GM12878 (cell line): ENCODE measurements around the gene INO80D. TPM values are rescaled to one million over a fixed set of nuclear protein-coding genes. Genes with fewer than 3 reads are reported as not detected.

Experiments used
- BRCA1 ChIP-seq: IDR thresholded peaks from 2 replicates; pipeline ENCODE4 v1.6.1; 2011; ENCODE audit warnings: low read depth, low read length, improper control_type of control experiment
- GABPA ChIP-seq: IDR thresholded peaks from 2 replicates; pipeline ENCODE4 v1.6.1; 2014; ENCODE audit warnings: antibody characterized with exemption, low read depth, mild to moderate bottlenecking, inconsistent platforms
- GATAD2B ChIP-seq: fragments of 450-650 bp; conservative IDR thresholded peaks from 2 replicates; pipeline ENCODE4 v1.6.1; 2017; ENCODE audit warnings: low read depth, mild to moderate bottlenecking, moderate library complexity
- HDAC2 ChIP-seq: fragments of 200-600 bp; sonication (generic); IDR thresholded peaks from 2 replicates; pipeline ENCODE4 v1.6.1; 2017
- JUND ChIP-seq: IDR thresholded peaks from 2 replicates; pipeline ENCODE4 v1.6.1; 2012; ENCODE audit warnings: low read depth, mild to moderate bottlenecking, low read length, improper control_type of control experiment, moderate library complexity
- LARP7 ChIP-seq: fragments of 450-650 bp; IDR thresholded peaks from 2 replicates; pipeline ENCODE4 v1.6.1; 2017; ENCODE audit warnings: mild to moderate bottlenecking
- MEF2A ChIP-seq: IDR thresholded peaks from 2 replicates; pipeline ENCODE4 v1.6.1; 2011; ENCODE audit warnings: low read depth, mild to moderate bottlenecking, low read length, moderate library complexity; ENCODE audit not compliant: insufficient read depth
- MXI1 ChIP-seq: fragments of 150-350 bp; IDR thresholded peaks from 2 replicates; pipeline ENCODE4 v1.6.1; 2011; ENCODE audit warnings: low read depth, mild to moderate bottlenecking, inconsistent platforms, low read length, improper control_type of control experiment
- NFYB ChIP-seq: IDR thresholded peaks from 2 replicates; pipeline ENCODE4 v1.6.1; 2011; ENCODE audit warnings: low read depth, mild to moderate bottlenecking, low read length, improper control_type of control experiment, moderate library complexity; ENCODE audit not compliant: insufficient read depth
- NR2C1 ChIP-seq: fragments of 450-650 bp; IDR thresholded peaks from 2 replicates; pipeline ENCODE4 v1.6.1; 2017; ENCODE audit warnings: antibody characterized with exemption, mild to moderate bottlenecking, moderate library complexity
- POLR2A ChIP-seq: IDR thresholded peaks from 2 replicates; pipeline ENCODE4 v1.6.1; 2011; ENCODE audit warnings: low read depth, mild to moderate bottlenecking, low read length
- RAD51 ChIP-seq: fragments of 450-650 bp; IDR thresholded peaks from 2 replicates; pipeline ENCODE4 v1.6.1; 2016; ENCODE audit warnings: moderate library complexity, mild to moderate bottlenecking, inconsistent platforms
- TAF1 ChIP-seq: IDR thresholded peaks from 2 replicates; pipeline ENCODE4 v1.6.1; 2011; ENCODE audit warnings: mild to moderate bottlenecking, low read depth, low read length, borderline replicate concordance
- TARDBP ChIP-seq: IDR thresholded peaks from 2 replicates; pipeline ENCODE4 v1.6.1; 2016; ENCODE audit warnings: borderline replicate concordance
- TBL1XR1 ChIP-seq: IDR thresholded peaks from 2 replicates; pipeline ENCODE4 v1.6.1; 2012; ENCODE audit warnings: low read depth, low read length, improper control_type of control experiment
- ZNF384 ChIP-seq: IDR thresholded peaks from 2 replicates; pipeline ENCODE4 v1.6.1; 2012; ENCODE audit warnings: low read depth, mild to moderate bottlenecking, low read length, improper control_type of control experiment, borderline replicate concordance
- polyA plus RNA-seq, 11 experiments: library from polyadenylated mRNA; depleted of rRNA in 4 of 11; unstranded in 6 of 11; stranded (reverse) in 5 of 11; fragments of >200 nt; fragmentation: Nextera tagmentation in 4 of 11; fragmentation: Illumina TruSeq in 1 of 11; extraction: Ambion mirVana in 4 of 11; extraction: Trizol in 1 of 11; gene quantifications; 1 replicate in 1 of 11; 2 replicates in 10 of 11; pipeline versions ENCODE4 v1.2.1 to v1.2.3, GENCODE V29; 2011 to 2016; ENCODE audit warnings: inconsistent platforms in 2 of 11, missing spikeins in 2 of 11, low read depth in 1 of 11
- total RNA-seq, 4 experiments: library from RNA; depleted of rRNA in 3 of 4; stranded (reverse); fragments of >200 nt in 3 of 4; fragmentation: Illumina TruSeq in 1 of 4; extraction: Trizol in 1 of 4; gene quantifications; 2 replicates each; pipeline versions ENCODE4 v1.2.1 to v1.2.3, GENCODE V29; 2013 to 2021
- TF ChIP-seq, protein P1 (sequence below): fragments of 150-350 bp; IDR thresholded peaks from 2 replicates; pipeline ENCODE4 v1.6.1; 2016; ENCODE audit warnings: low read depth, low read length
- TF ChIP-seq, protein P2 (sequence below): IDR thresholded peaks from 2 replicates; pipeline ENCODE4 v1.6.1; 2011; ENCODE audit warnings: mild to moderate bottlenecking, low read depth, low read length, moderate library complexity; ENCODE audit not compliant: insufficient replicate concordance
- TF ChIP-seq, protein P3 (sequence below): IDR thresholded peaks from 2 replicates; pipeline ENCODE4 v1.6.1; 2011; ENCODE audit warnings: borderline replicate concordance, low read depth, mild to moderate bottlenecking, moderate library complexity, mixed read lengths, low read length; ENCODE audit not compliant: insufficient read depth; ENCODE audit errors: extremely low read length
- TF ChIP-seq, protein P4 (sequence below): fragments of 450-650 bp; IDR thresholded peaks from 2 replicates; pipeline ENCODE4 v1.6.1; 2017; ENCODE audit warnings: low read depth, mild to moderate bottlenecking, moderate library complexity
- TF ChIP-seq, protein P5 (sequence below): fragments of 450-650 bp; IDR thresholded peaks from 2 replicates; pipeline ENCODE4 v1.6.1; 2016; ENCODE audit warnings: mild to moderate bottlenecking, moderate library complexity, borderline replicate concordance

The INO80D gene
- total and polyA plus RNA-seq, 10 of the 15 experiments (the other 5 are each of a cell fraction or from before 2014, with no cell fraction given): 0.73 to 16.3 (median 4.7) TPM

DNA sequence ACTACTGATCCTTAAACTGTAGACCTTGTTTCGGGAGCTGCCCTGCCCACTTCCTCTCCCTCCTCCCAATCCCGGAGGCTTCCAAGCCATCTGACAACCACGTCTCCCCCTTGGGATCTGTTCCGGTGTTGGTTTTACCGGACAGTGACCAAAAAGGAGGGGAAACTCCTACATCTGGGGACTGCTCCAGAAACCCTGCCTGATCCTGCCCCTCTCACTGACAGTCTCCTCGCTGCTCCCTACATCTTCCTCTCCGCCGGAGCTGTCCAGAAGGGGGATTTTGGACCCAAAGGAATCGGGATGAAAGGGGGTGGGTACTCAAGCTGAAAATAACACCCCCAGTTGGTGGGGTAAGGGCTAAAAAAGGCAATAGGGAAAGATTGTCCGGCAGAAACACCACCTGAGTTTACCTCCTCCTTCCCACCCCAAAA, 1.5 kb downstream of the INO80D start (continued):
- TF ChIP-seq, protein P1, sequence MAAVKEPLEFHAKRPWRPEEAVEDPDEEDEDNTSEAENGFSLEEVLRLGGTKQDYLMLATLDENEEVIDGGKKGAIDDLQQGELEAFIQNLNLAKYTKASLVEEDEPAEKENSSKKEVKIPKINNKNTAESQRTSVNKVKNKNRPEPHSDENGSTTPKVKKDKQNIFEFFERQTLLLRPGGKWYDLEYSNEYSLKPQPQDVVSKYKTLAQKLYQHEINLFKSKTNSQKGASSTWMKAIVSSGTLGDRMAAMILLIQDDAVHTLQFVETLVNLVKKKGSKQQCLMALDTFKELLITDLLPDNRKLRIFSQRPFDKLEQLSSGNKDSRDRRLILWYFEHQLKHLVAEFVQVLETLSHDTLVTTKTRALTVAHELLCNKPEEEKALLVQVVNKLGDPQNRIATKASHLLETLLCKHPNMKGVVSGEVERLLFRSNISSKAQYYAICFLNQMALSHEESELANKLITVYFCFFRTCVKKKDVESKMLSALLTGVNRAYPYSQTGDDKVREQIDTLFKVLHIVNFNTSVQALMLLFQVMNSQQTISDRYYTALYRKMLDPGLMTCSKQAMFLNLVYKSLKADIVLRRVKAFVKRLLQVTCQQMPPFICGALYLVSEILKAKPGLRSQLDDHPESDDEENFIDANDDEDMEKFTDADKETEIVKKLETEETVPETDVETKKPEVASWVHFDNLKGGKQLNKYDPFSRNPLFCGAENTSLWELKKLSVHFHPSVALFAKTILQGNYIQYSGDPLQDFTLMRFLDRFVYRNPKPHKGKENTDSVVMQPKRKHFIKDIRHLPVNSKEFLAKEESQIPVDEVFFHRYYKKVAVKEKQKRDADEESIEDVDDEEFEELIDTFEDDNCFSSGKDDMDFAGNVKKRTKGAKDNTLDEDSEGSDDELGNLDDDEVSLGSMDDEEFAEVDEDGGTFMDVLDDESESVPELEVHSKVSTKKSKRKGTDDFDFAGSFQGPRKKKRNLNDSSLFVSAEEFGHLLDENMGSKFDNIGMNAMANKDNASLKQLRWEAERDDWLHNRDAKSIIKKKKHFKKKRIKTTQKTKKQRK: no peak
- TF ChIP-seq HDAC2 (no peak), MXI1 (0 out of 2 replicates have a peak, but pooled peaks have one; percentile 25), POLR2A (no peak), JUND (no peak), ZNF384 (no peak), TARDBP (no peak), GATAD2B (no peak), LARP7 (no peak), RAD51 (no peak), TBL1XR1 (no peak), NR2C1 (no peak), BRCA1 (no peak), MEF2A (no peak), GABPA (no peak), TAF1 (no peak), NFYB (no peak)
- TF ChIP-seq, protein P2, sequence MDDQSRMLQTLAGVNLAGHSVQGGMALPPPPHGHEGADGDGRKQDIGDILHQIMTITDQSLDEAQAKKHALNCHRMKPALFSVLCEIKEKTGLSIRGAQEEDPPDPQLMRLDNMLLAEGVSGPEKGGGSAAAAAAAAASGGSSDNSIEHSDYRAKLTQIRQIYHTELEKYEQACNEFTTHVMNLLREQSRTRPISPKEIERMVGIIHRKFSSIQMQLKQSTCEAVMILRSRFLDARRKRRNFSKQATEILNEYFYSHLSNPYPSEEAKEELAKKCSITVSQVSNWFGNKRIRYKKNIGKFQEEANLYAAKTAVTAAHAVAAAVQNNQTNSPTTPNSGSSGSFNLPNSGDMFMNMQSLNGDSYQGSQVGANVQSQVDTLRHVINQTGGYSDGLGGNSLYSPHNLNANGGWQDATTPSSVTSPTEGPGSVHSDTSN: no peak
- TF ChIP-seq, protein P3, sequence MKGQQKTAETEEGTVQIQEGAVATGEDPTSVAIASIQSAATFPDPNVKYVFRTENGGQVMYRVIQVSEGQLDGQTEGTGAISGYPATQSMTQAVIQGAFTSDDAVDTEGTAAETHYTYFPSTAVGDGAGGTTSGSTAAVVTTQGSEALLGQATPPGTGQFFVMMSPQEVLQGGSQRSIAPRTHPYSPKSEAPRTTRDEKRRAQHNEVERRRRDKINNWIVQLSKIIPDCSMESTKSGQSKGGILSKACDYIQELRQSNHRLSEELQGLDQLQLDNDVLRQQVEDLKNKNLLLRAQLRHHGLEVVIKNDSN: no peak
- TF ChIP-seq, protein P4, sequence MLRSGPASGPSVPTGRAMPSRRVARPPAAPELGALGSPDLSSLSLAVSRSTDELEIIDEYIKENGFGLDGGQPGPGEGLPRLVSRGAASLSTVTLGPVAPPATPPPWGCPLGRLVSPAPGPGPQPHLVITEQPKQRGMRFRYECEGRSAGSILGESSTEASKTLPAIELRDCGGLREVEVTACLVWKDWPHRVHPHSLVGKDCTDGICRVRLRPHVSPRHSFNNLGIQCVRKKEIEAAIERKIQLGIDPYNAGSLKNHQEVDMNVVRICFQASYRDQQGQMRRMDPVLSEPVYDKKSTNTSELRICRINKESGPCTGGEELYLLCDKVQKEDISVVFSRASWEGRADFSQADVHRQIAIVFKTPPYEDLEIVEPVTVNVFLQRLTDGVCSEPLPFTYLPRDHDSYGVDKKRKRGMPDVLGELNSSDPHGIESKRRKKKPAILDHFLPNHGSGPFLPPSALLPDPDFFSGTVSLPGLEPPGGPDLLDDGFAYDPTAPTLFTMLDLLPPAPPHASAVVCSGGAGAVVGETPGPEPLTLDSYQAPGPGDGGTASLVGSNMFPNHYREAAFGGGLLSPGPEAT: peak; percentile 50; the same call in 1 of the 2 replicates
- TF ChIP-seq, protein P5, sequence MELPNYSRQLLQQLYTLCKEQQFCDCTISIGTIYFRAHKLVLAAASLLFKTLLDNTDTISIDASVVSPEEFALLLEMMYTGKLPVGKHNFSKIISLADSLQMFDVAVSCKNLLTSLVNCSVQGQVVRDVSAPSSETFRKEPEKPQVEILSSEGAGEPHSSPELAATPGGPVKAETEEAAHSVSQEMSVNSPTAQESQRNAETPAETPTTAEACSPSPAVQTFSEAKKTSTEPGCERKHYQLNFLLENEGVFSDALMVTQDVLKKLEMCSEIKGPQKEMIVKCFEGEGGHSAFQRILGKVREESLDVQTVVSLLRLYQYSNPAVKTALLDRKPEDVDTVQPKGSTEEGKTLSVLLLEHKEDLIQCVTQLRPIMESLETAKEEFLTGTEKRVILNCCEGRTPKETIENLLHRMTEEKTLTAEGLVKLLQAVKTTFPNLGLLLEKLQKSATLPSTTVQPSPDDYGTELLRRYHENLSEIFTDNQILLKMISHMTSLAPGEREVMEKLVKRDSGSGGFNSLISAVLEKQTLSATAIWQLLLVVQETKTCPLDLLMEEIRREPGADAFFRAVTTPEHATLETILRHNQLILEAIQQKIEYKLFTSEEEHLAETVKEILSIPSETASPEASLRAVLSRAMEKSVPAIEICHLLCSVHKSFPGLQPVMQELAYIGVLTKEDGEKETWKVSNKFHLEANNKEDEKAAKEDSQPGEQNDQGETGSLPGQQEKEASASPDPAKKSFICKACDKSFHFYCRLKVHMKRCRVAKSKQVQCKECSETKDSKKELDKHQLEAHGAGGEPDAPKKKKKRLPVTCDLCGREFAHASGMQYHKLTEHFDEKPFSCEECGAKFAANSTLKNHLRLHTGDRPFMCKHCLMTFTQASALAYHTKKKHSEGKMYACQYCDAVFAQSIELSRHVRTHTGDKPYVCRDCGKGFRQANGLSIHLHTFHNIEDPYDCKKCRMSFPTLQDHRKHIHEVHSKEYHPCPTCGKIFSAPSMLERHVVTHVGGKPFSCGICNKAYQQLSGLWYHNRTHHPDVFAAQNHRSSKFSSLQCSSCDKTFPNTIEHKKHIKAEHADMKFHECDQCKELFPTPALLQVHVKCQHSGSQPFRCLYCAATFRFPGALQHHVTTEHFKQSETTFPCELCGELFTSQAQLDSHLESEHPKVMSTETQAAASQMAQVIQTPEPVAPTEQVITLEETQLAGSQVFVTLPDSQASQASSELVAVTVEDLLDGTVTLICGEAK: no peak
